HepG2 (cell line): ENCODE results near the gene MAP1LC3A. TPM values are rescaled to one million over a fixed set of nuclear protein-coding genes. Genes with fewer than 3 reads are reported as not detected.

Experiments
- ATAC-seq: fragments of 200-7000 bp; cut with Tn5 transposase; 3 replicates; pipeline ENCODE4 v1.9.1; 2020; ENCODE audit warnings: mild to moderate bottlenecking, moderate library complexity
- BruUV-seq: library from RNA; stranded (reverse); fragments of 400-500 nt; replicated peaks from 2 replicates; lab custom pipeline; 2021; lab: Mats Ljungman, UMichigan
- CTCF ChIA-PET: fragments of 300-600 bp; formaldehyde crosslinking; extraction: SDS; loops from one replicate; lab custom pipeline; 2021; ENCODE audit warnings: low total read pairs, inconsistent platforms, low intra/inter-chr PET ratio; lab: Yijun Ruan, JAX
- POLR2A ChIA-PET: fragments of 350-600 bp; sonication (Branson Sonifier 250); formaldehyde crosslinking; loops from one replicate; lab custom pipeline; 2020; ENCODE audit warnings: antibody characterized with exemption, inconsistent platforms; lab: Yijun Ruan, JAX
- DNase-seq: peaks from one replicate; pipeline ENCODE4 v3.0.0-alpha.2; 2015; ENCODE audit warnings: low spot score
- FAIRE-seq: peaks from 3 replicates; lab custom pipeline; 2011; peaks lifted over from hg19 to GRCh38; lab: Jason Lieb, UNC
- H2AFZ ChIP-seq: one replicate; pipeline ENCODE4 v1.6.1; 2011; ENCODE audit warnings: low read length, inconsistent platforms
- H3K27ac ChIP-seq: fragments of 300-600 bp; 3 replicates; pipeline ENCODE4 v1.8.0; 2011; ENCODE audit warnings: mixed run types, mild to moderate bottlenecking, mixed read lengths, low read length, inconsistent platforms; ENCODE audit not compliant: insufficient read depth; ENCODE audit errors: extremely low read length
- H3K27me3 ChIP-seq, 2 experiments: fragments of 200-600 bp in 1 of 2; 2 replicates in 1 of 2; 3 replicates in 1 of 2; pipeline versions ENCODE4 v1.6.0 to v1.8.0; 2011; ENCODE audit warnings: low read length in 2 of 2, mild to moderate bottlenecking in 2 of 2, moderate library complexity in 2 of 2, inconsistent platforms in 1 of 2; ENCODE audit not compliant: insufficient read depth in 2 of 2, control insufficient read depth in 1 of 2
- H3K36me3 ChIP-seq, 2 experiments: fragments of 200-600 bp in 1 of 2; replicated peaks in 1 of 2; 2 replicates in 1 of 2; 3 replicates in 1 of 2; pipeline versions ENCODE4 v1.5.1 to v1.8.0; 2011; ENCODE audit warnings: low read length in 2 of 2, inconsistent platforms in 1 of 2; ENCODE audit not compliant: insufficient read depth in 2 of 2, control insufficient read depth in 1 of 2
- H3K4me1 ChIP-seq: 2 replicates; pipeline ENCODE4 v1.5.1; 2012; ENCODE audit warnings: low read length, inconsistent platforms; ENCODE audit not compliant: insufficient read depth
- H3K4me2 ChIP-seq: 2 replicates; pipeline ENCODE4 v1.6.0; 2011; ENCODE audit warnings: low read depth, low read length, inconsistent platforms
- H3K4me3 ChIP-seq, 3 experiments: fragments of 200-600 bp in 1 of 3; sonication (generic), shearing (Covaris generic) in 1 of 3; replicated peaks in 1 of 3; 2 replicates each; pipeline ENCODE4 v1.5.1; 2011 to 2016; ENCODE audit warnings: low read length in 3 of 3, inconsistent platforms in 2 of 3, low read depth in 2 of 3, mild to moderate bottlenecking in 2 of 3, control low read depth in 1 of 3, mixed read lengths in 1 of 3; ENCODE audit not compliant: insufficient read depth in 1 of 3
- H3K79me2 ChIP-seq: one replicate; pipeline ENCODE4 v1.6.1; 2011; ENCODE audit warnings: low read length, inconsistent platforms; ENCODE audit not compliant: insufficient read depth
- H3K9ac ChIP-seq: 2 replicates; pipeline ENCODE4 v1.6.0; 2011; ENCODE audit warnings: mild to moderate bottlenecking, low read depth, low read length, inconsistent platforms; ENCODE audit not compliant: insufficient read depth
- H3K9me3 ChIP-seq: 2 replicates; pipeline ENCODE4 v1.5.1; 2012; ENCODE audit warnings: mild to moderate bottlenecking, low read length
- H4K20me1 ChIP-seq: 2 replicates; pipeline ENCODE4 v1.6.0; 2011; ENCODE audit warnings: inconsistent platforms, mild to moderate bottlenecking, low read length, moderate library complexity; ENCODE audit not compliant: insufficient read depth
- CCAR2 ChIP-seq: fragments of 200-400 bp; formaldehyde crosslinking; optimal IDR thresholded peaks from 2 replicates; pipeline ENCODE3; 2018; ENCODE audit warnings: low read depth, mild to moderate bottlenecking, low read length, moderate library complexity
- DPF2 ChIP-seq: sonication (generic); formaldehyde crosslinking; IDR thresholded peaks from 2 replicates; pipeline ENCODE4 v1.4.0; 2020; ENCODE audit warnings: mild to moderate bottlenecking, low read depth, missing genetic modification reagents, borderline replicate concordance
- NCOA2 ChIP-seq: sonication (generic); formaldehyde crosslinking; IDR thresholded peaks from 2 replicates; pipeline ENCODE4 v1.8.0; 2022; ENCODE audit warnings: inconsistent platforms
- POLR2G ChIP-seq: fragments of 200-400 bp; formaldehyde crosslinking; IDR thresholded peaks from 2 replicates; pipeline ENCODE4 v1.6.1; 2018; ENCODE audit warnings: mild to moderate bottlenecking, low read depth, low read length, moderate library complexity
- SIX4 ChIP-seq: sonication (generic); formaldehyde crosslinking; IDR thresholded peaks from 2 replicates; pipeline ENCODE4 v1.4.0; 2020; ENCODE audit warnings: missing genetic modification reagents
- U2AF2 ChIP-seq: fragments of 200-400 bp; formaldehyde crosslinking; IDR thresholded peaks from 2 replicates; pipeline ENCODE4 v1.6.1; 2017; ENCODE audit warnings: low read depth, mild to moderate bottlenecking, low read length
- ZC3H4 ChIP-seq: sonication (generic); formaldehyde crosslinking; IDR thresholded peaks from 2 replicates; pipeline ENCODE4 v1.4.0; 2020; ENCODE audit warnings: missing genetic modification reagents, borderline replicate concordance
- ZFP36L2 ChIP-seq: sonication (generic); formaldehyde crosslinking; IDR thresholded peaks from 2 replicates; pipeline ENCODE4 v1.4.0; 2020; ENCODE audit warnings: missing genetic modification reagents
- ZNF331 ChIP-seq: sonication (generic); formaldehyde crosslinking; IDR thresholded peaks from 2 replicates; pipeline ENCODE4 v1.4.0; 2020; ENCODE audit warnings: missing genetic modification reagents
- ZNF34 ChIP-seq: sonication (generic); formaldehyde crosslinking; IDR thresholded peaks from 2 replicates; pipeline ENCODE4 v1.4.0; 2020; ENCODE audit warnings: mild to moderate bottlenecking, missing genetic modification reagents, borderline replicate concordance
- ZSCAN25 ChIP-seq: sonication (generic); formaldehyde crosslinking; IDR thresholded peaks from 2 replicates; pipeline ENCODE4 v1.8.0; 2022; ENCODE audit warnings: mild to moderate bottlenecking, missing genetic modification reagents
- WGBS: methylation state at CpG from one replicate; pipeline ENCODE4 v1.1.6; 2017; ENCODE audit warnings: low lambda C conversion rate; 5-methylcytosine and 5-hydroxymethylcytosine counted together
- in situ Hi-C: cut with HindIII; loops from 2 replicates; pipeline ENCODE4 v1.10.0; 2017; ENCODE audit warnings: low pct_unique_long_range_greater_than_20kb; ENCODE audit not compliant: extremely low pct_ligation_motif_present
- intact Hi-C: fragments of 100-400 bp; cut with micrococcal nuclease; formaldehyde crosslinking; loops from one replicate; pipeline ENCODE4 v1.10.0; 2022; ENCODE audit not compliant: unreplicated experiment
- polyA plus RNA-seq, 8 experiments: library from polyadenylated mRNA; depleted of rRNA in 3 of 8; stranded (reverse) in 7 of 8; unstranded in 1 of 8; fragments of >200 nt; fragmentation: Illumina TruSeq in 4 of 8; extraction: Trizol in 4 of 8; gene quantifications; 2 replicates each; pipeline versions ENCODE4 v1.2.1 to v1.2.3, GENCODE V29; 2011 to 2016; ENCODE audit warnings: low read depth in 4 of 8, missing spikeins in 1 of 8, mixed read lengths in 1 of 8; ENCODE audit not compliant: insufficient read depth in 1 of 8
- total RNA-seq, 5 experiments: library from RNA; depleted of rRNA; stranded (reverse); fragments of >200 nt; fragmentation: Illumina TruSeq; extraction: Trizol; gene quantifications; 2 replicates each; pipeline ENCODE4 v1.2.3, GENCODE V29; 2016; ENCODE audit warnings: low read depth in 1 of 5
- TF ChIP-seq, protein P1 (sequence below): IDR thresholded peaks from 2 replicates; pipeline ENCODE4 v1.6.1; 2012; ENCODE audit warnings: low read length, improper control_type of control experiment
- TF ChIP-seq, protein P2 (sequence below): sonication (generic); formaldehyde crosslinking; IDR thresholded peaks from 2 replicates; pipeline ENCODE4 v1.4.0; 2020; ENCODE audit warnings: mild to moderate bottlenecking, low read depth, missing genetic modification reagents

The MAP1LC3A gene
- total and polyA plus RNA-seq, 2 of the 13 experiments (the other 11 are each of a cell fraction or from before 2014, with no cell fraction given) = not detected

DNA sequence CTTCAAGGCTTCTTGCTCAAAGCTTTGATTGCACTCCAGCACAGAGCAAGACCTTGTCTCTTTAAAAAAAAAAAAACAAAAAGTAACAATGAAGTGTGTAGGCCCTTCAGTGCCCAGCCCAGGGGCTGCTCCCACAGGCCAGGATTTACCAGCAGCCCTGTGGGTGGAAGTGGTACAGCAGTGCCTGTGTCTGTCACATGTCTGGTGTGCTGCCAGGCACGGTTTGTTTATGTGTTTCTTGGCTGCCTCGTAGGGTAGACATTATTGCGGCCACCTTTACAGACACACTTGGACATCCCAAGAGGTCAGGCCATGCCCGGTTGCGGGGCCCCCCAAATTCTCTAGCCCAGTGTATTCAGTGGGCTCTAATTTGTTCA is 29.6 kb upstream of the MAP1LC3A start:
- Histone ChIP-seq H3K27ac (no peak overlapping the region), H3K36me3 (peaks cover 47 to 71% of the 10 kb centered on the region in 2 experiments), H4K20me1 (peaks cover 18% of the 10 kb centered on the region), H2AFZ (no peak overlapping the region), H3K4me2 (no peak overlapping the region), H3K27me3 (no peaks in the 10 kb centered on the region), H3K4me1 (peaks cover 32% of the 10 kb centered on the region), H3K79me2 (peaks cover 34% of the 10 kb centered on the region), H3K9me3 (no peaks in the 10 kb centered on the region), H3K9ac (no peak overlapping the region), H3K4me3 (no peak overlapping the region)
- ChIA-PET POLR2A (no interaction called here), CTCF (no interaction called here)
- in situ Hi-C loops = no loop called here
- no peak for DNase-seq
- intact Hi-C loops = no loop called here
- WGBS = 94% methylated on average over 5 of the region's 5 CpGs
- BruUV-seq = no TSS peak
- TF ChIP-seq POLR2G (0 out of 2 replicates have a peak, but pooled peaks have one; percentile 8), NCOA2 (CRISPR knock-in tag) (no peak)
- no peak for ATAC-seq
- no peak for FAIRE-seq

DNA sequence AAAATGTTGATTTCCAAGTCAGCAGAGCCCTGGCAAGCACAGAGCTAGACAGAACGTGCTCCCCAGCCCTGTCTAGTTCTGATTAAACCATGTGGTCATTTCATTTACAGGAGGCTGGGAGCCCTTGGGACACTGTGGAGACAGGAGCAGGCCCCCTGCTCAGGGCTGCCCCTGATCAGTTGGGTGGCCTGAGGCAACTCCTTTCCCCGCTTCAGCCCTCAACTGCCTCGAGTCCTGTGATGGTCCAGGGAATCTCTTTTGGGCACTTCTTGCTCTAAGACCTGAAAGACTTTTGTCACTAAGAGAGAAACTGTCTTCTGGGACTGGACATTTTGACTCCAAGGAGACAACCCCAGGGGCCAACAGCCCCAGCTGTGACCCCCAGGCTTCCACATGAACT is 28.8 kb upstream of the MAP1LC3A start:
- no peak for DNase-seq

More for the DNA sequence above, 28.8 kb upstream of the MAP1LC3A start:
- no peaks in the 10 kb centered on the region for H3K9me3 ChIP-seq
- ATAC-seq (no peak), FAIRE-seq (no peak)
- POLR2A ChIA-PET = interaction anchor here (0.6 kb wide), 1 partner anchor 245 kb away, joined by 3 read pairs; no protein-coding TSS in a partner anchor
- BruUV-seq = no TSS peak
- peaks cover 27% of the 10 kb centered on the region for H3K79me2 ChIP-seq
- WGBS = 97% methylated on average over 3 of the region's 3 CpGs
- no peak for TF ChIP-seq ZNF34 (CRISPR knock-in tag)
- TF ChIP-seq ZC3H4 (CRISPR knock-in tag) = no peak
- no peak for TF ChIP-seq CCAR2
- no peak for TF ChIP-seq ZNF331 (CRISPR knock-in tag)
- TF ChIP-seq SIX4 (CRISPR knock-in tag) = no peak
- no peak for TF ChIP-seq ZSCAN25 (CRISPR knock-in tag)
- TF ChIP-seq, protein P1, sequence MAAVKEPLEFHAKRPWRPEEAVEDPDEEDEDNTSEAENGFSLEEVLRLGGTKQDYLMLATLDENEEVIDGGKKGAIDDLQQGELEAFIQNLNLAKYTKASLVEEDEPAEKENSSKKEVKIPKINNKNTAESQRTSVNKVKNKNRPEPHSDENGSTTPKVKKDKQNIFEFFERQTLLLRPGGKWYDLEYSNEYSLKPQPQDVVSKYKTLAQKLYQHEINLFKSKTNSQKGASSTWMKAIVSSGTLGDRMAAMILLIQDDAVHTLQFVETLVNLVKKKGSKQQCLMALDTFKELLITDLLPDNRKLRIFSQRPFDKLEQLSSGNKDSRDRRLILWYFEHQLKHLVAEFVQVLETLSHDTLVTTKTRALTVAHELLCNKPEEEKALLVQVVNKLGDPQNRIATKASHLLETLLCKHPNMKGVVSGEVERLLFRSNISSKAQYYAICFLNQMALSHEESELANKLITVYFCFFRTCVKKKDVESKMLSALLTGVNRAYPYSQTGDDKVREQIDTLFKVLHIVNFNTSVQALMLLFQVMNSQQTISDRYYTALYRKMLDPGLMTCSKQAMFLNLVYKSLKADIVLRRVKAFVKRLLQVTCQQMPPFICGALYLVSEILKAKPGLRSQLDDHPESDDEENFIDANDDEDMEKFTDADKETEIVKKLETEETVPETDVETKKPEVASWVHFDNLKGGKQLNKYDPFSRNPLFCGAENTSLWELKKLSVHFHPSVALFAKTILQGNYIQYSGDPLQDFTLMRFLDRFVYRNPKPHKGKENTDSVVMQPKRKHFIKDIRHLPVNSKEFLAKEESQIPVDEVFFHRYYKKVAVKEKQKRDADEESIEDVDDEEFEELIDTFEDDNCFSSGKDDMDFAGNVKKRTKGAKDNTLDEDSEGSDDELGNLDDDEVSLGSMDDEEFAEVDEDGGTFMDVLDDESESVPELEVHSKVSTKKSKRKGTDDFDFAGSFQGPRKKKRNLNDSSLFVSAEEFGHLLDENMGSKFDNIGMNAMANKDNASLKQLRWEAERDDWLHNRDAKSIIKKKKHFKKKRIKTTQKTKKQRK = no peak
- TF ChIP-seq U2AF2 = no peak
- TF ChIP-seq ZFP36L2 (CRISPR knock-in tag) = no peak
- TF ChIP-seq DPF2 = no peak
- TF ChIP-seq, protein P2, sequence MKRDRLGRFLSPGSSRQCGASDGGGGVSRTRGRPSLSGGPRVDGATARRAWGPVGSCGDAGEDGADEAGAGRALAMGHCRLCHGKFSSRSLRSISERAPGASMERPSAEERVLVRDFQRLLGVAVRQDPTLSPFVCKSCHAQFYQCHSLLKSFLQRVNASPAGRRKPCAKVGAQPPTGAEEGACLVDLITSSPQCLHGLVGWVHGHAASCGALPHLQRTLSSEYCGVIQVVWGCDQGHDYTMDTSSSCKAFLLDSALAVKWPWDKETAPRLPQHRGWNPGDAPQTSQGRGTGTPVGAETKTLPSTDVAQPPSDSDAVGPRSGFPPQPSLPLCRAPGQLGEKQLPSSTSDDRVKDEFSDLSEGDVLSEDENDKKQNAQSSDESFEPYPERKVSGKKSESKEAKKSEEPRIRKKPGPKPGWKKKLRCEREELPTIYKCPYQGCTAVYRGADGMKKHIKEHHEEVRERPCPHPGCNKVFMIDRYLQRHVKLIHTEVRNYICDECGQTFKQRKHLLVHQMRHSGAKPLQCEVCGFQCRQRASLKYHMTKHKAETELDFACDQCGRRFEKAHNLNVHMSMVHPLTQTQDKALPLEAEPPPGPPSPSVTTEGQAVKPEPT (CRISPR knock-in tag) = no peak
- H3K27ac ChIP-seq = no peak overlapping the region
- CTCF ChIA-PET = no interaction called here
- in situ Hi-C loops (no loop called here), intact Hi-C loops (no loop called here)
- H3K36me3 ChIP-seq = peaks cover 53 to 79% of the 10 kb centered on the region in 2 experiments
- H4K20me1 ChIP-seq = peaks cover 15% of the 10 kb centered on the region
- peaks cover 24% of the 10 kb centered on the region for H3K4me1 ChIP-seq
- no peak overlapping the region for H2AFZ ChIP-seq
- H3K4me3 ChIP-seq = no peak overlapping the region
- H3K4me2 ChIP-seq = no peak overlapping the region
- no peaks in the 10 kb centered on the region for H3K27me3 ChIP-seq
- no peak overlapping the region for H3K9ac ChIP-seq
